Measurements from ENCODE around the gene FAM184B.
"Not testable (repeated sequence)": the region's sequence is repeated elsewhere in the genome, so short reads cannot be mapped to it uniquely, and the experiment has no call there.

Gene FAM184B

GRCh38 chr4:17715511-17715910 lies 65.9 kb downstream of the FAM184B start:
- FAIRE-seq: no peak

GRCh38 chr4:17713779-17714178 lies 67.6 kb downstream of the FAM184B start:
- no peak for FAIRE-seq

GRCh38 chr4:17712166-17712565 lies 69.3 kb downstream of the FAM184B start:
- no peak for FAIRE-seq

GRCh38 chr4:17711206-17711605 lies 70.2 kb downstream of the FAM184B start:
- FAIRE-seq: not testable (repeated sequence)

- FAIRE-seq: no peak
These were observed 71.7 kb downstream of the FAM184B start for GRCh38 chr4:17709763-17710068.

- FAIRE-seq: no peak
These were observed 72.2 kb downstream of the FAM184B start for GRCh38 chr4:17708992-17709762.

- FAIRE-seq: no peak
These were observed 73.8 kb downstream of the FAM184B start for GRCh38 chr4:17707671-17708070.

GRCh38 chr4:17705107-17705506 lies 76.3 kb downstream of the FAM184B start:
- FAIRE-seq: no peak

- no peak for FAIRE-seq
These were observed 77.3 kb downstream of the FAM184B start for GRCh38 chr4:17704020-17704650.

- no peak for FAIRE-seq
These were observed 78.8 kb downstream of the FAM184B start for GRCh38 chr4:17702641-17703040.

GRCh38 chr4:17701882-17702281 lies 79.5 kb downstream of the FAM184B start:
- FAIRE-seq: no peak

GRCh38 chr4:17701138-17701839 lies 80.1 kb downstream of the FAM184B start:
- no peak for FAIRE-seq

GRCh38 chr4:17699380-17699779 lies 82.0 kb downstream of the FAM184B start:
- no peak for FAIRE-seq

GRCh38 chr4:17698116-17698515 lies 83.3 kb downstream of the FAM184B start:
- no peak for FAIRE-seq

GRCh38 chr4:17695341-17695740 lies 86.1 kb downstream of the FAM184B start:
- no peak for FAIRE-seq

- FAIRE-seq: no peak
These were observed 86.9 kb downstream of the FAM184B start for GRCh38 chr4:17694552-17694951.

- FAIRE-seq: no peak
These were observed 90.5 kb downstream of the FAM184B start for GRCh38 chr4:17690898-17691297.

- FAIRE-seq: no peak
These were observed 91.3 kb downstream of the FAM184B start for GRCh38 chr4:17690135-17690534.

GRCh38 chr4:17688011-17688441 lies 93.4 kb downstream of the FAM184B start:
- FAIRE-seq: no peak

- no peak for FAIRE-seq
These were observed 94.1 kb downstream of the FAM184B start for GRCh38 chr4:17687237-17687857.

- FAIRE-seq: not testable (repeated sequence)
These were observed 96.8 kb downstream of the FAM184B start for GRCh38 chr4:17684648-17685047.

GRCh38 chr4:17682222-17682566 lies 99.2 kb downstream of the FAM184B start:
- FAIRE-seq: no peak
